K562 (cell line): ENCODE measurements around the gene SLC38A8. TPM values are rescaled to one million over a fixed set of nuclear protein-coding genes. Genes with fewer than 3 reads are reported as not detected.

Experiments
- BDP1 ChIP-seq: IDR thresholded peaks from 3 replicates; pipeline ENCODE4 v1.6.1; 2011; ENCODE audit not compliant: insufficient read length, insufficient read depth
- FOXM1 ChIP-seq, 2 experiments: fragments of 450-650 bp in 1 of 2; sonication (generic) in 1 of 2; formaldehyde crosslinking in 1 of 2; IDR thresholded peaks; 2 replicates each; pipeline versions ENCODE4 v1.6.1 to v1.9.0; 2017 to 2022; ENCODE audit warnings: low read depth in 2 of 2, mild to moderate bottlenecking in 2 of 2, missing genetic modification reagents in 1 of 2, moderate library complexity in 1 of 2
- MAX ChIP-seq: sonication (generic); formaldehyde crosslinking; IDR thresholded peaks from 2 replicates; pipeline ENCODE4 v1.9.0; 2022; ENCODE audit warnings: mild to moderate bottlenecking, missing genetic modification reagents
- RAD21 ChIP-seq, 2 experiments: fragments of 250-450 bp in 1 of 2; fragments of 450-650 bp in 1 of 2; sonication (Bioruptor Pico) in 1 of 2; formaldehyde crosslinking in 1 of 2; IDR thresholded peaks in 1 of 2; conservative IDR thresholded peaks in 1 of 2; 2 replicates each; pipeline versions ENCODE4 v1.4.0 to v1.8.0; 2020 to 2022; ENCODE audit warnings: mild to moderate bottlenecking in 2 of 2, moderate library complexity in 1 of 2
- polyA plus RNA-seq, 8 experiments: library from polyadenylated mRNA; depleted of rRNA in 4 of 8; stranded (reverse) in 5 of 8; unstranded in 3 of 8; fragments of >200 nt; fragmentation: Nextera tagmentation in 2 of 8; fragmentation: Illumina TruSeq in 1 of 8; extraction: Ambion mirVana in 2 of 8; extraction: Trizol in 1 of 8; gene quantifications; 2 replicates each; pipeline versions ENCODE4 v1.2.1 to v1.2.3, GENCODE V29; 2011 to 2014; ENCODE audit warnings: inconsistent platforms in 1 of 8, missing spikeins in 1 of 8
- total RNA-seq, 7 experiments: library from RNA; depleted of rRNA in 6 of 7; stranded (reverse); fragments of >200 nt in 6 of 7; fragmentation: Illumina TruSeq in 2 of 7; extraction: Trizol in 2 of 7; gene quantifications; 2 replicates each; pipeline versions ENCODE4 v1.2.1 to v1.2.3, GENCODE V29; 2011 to 2021; ENCODE audit warnings: low replicate concordance in 1 of 7
- TF ChIP-seq, protein P1 (sequence below): fragments of 200-600 bp; sonication (generic); IDR thresholded peaks from one replicate; pipeline ENCODE4 v1.6.1; 2012; ENCODE audit warnings: mild to moderate bottlenecking, low read depth, low read length, inconsistent platforms
- TF ChIP-seq, protein P2 (sequence below): IDR thresholded peaks from 2 replicates; pipeline ENCODE4 v1.6.1; 2011; ENCODE audit warnings: borderline replicate concordance, low read depth, mild to moderate bottlenecking, moderate library complexity, low read length; ENCODE audit not compliant: insufficient read depth, poor library complexity, severe bottlenecking
- TF ChIP-seq, protein P3 (sequence below): sonication (generic); formaldehyde crosslinking; IDR thresholded peaks from 2 replicates; pipeline ENCODE4 v1.9.0; 2022; ENCODE audit warnings: mild to moderate bottlenecking, missing genetic modification reagents

The SLC38A8 gene
- total and polyA plus RNA-seq, 9 of the 15 experiments (the other 6 are each of a cell fraction or from before 2014, with no cell fraction given), result 0.28 TPM; not detected in 8

GRCh38 chr16:84088695-84089395 lies 46.2 kb upstream of the SLC38A8 start (continued):
- TF ChIP-seq, protein P1, sequence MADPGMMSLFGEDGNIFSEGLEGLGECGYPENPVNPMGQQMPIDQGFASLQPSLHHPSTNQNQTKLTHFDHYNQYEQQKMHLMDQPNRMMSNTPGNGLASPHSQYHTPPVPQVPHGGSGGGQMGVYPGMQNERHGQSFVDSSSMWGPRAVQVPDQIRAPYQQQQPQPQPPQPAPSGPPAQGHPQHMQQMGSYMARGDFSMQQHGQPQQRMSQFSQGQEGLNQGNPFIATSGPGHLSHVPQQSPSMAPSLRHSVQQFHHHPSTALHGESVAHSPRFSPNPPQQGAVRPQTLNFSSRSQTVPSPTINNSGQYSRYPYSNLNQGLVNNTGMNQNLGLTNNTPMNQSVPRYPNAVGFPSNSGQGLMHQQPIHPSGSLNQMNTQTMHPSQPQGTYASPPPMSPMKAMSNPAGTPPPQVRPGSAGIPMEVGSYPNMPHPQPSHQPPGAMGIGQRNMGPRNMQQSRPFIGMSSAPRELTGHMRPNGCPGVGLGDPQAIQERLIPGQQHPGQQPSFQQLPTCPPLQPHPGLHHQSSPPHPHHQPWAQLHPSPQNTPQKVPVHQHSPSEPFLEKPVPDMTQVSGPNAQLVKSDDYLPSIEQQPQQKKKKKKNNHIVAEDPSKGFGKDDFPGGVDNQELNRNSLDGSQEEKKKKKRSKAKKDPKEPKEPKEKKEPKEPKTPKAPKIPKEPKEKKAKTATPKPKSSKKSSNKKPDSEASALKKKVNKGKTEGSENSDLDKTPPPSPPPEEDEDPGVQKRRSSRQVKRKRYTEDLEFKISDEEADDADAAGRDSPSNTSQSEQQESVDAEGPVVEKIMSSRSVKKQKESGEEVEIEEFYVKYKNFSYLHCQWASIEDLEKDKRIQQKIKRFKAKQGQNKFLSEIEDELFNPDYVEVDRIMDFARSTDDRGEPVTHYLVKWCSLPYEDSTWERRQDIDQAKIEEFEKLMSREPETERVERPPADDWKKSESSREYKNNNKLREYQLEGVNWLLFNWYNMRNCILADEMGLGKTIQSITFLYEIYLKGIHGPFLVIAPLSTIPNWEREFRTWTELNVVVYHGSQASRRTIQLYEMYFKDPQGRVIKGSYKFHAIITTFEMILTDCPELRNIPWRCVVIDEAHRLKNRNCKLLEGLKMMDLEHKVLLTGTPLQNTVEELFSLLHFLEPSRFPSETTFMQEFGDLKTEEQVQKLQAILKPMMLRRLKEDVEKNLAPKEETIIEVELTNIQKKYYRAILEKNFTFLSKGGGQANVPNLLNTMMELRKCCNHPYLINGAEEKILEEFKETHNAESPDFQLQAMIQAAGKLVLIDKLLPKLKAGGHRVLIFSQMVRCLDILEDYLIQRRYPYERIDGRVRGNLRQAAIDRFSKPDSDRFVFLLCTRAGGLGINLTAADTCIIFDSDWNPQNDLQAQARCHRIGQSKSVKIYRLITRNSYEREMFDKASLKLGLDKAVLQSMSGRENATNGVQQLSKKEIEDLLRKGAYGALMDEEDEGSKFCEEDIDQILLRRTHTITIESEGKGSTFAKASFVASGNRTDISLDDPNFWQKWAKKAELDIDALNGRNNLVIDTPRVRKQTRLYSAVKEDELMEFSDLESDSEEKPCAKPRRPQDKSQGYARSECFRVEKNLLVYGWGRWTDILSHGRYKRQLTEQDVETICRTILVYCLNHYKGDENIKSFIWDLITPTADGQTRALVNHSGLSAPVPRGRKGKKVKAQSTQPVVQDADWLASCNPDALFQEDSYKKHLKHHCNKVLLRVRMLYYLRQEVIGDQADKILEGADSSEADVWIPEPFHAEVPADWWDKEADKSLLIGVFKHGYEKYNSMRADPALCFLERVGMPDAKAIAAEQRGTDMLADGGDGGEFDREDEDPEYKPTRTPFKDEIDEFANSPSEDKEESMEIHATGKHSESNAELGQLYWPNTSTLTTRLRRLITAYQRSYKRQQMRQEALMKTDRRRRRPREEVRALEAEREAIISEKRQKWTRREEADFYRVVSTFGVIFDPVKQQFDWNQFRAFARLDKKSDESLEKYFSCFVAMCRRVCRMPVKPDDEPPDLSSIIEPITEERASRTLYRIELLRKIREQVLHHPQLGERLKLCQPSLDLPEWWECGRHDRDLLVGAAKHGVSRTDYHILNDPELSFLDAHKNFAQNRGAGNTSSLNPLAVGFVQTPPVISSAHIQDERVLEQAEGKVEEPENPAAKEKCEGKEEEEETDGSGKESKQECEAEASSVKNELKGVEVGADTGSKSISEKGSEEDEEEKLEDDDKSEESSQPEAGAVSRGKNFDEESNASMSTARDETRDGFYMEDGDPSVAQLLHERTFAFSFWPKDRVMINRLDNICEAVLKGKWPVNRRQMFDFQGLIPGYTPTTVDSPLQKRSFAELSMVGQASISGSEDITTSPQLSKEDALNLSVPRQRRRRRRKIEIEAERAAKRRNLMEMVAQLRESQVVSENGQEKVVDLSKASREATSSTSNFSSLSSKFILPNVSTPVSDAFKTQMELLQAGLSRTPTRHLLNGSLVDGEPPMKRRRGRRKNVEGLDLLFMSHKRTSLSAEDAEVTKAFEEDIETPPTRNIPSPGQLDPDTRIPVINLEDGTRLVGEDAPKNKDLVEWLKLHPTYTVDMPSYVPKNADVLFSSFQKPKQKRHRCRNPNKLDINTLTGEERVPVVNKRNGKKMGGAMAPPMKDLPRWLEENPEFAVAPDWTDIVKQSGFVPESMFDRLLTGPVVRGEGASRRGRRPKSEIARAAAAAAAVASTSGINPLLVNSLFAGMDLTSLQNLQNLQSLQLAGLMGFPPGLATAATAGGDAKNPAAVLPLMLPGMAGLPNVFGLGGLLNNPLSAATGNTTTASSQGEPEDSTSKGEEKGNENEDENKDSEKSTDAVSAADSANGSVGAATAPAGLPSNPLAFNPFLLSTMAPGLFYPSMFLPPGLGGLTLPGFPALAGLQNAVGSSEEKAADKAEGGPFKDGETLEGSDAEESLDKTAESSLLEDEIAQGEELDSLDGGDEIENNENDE, result no peak
- TF ChIP-seq, protein P2, sequence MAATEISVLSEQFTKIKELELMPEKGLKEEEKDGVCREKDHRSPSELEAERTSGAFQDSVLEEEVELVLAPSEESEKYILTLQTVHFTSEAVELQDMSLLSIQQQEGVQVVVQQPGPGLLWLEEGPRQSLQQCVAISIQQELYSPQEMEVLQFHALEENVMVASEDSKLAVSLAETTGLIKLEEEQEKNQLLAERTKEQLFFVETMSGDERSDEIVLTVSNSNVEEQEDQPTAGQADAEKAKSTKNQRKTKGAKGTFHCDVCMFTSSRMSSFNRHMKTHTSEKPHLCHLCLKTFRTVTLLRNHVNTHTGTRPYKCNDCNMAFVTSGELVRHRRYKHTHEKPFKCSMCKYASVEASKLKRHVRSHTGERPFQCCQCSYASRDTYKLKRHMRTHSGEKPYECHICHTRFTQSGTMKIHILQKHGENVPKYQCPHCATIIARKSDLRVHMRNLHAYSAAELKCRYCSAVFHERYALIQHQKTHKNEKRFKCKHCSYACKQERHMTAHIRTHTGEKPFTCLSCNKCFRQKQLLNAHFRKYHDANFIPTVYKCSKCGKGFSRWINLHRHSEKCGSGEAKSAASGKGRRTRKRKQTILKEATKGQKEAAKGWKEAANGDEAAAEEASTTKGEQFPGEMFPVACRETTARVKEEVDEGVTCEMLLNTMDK, result no peak
- TF ChIP-seq RAD21 (CRISPR knock-in tag; conservative IDR thresholded peaks at IDR 0.05 in 1 of 2, IDR thresholded peaks at IDR 0.05 in 1 of 2), result peak in 1 of 2 experiments; percentile 24; a peak in 1 of 4 replicates
- TF ChIP-seq FOXM1 (IDR thresholded peaks at IDR 0.05; ENCODE audit: low read depth), result no peak
- no peak for TF ChIP-seq FOXM1 (CRISPR knock-in tag; IDR thresholded peaks at IDR 0.05; ENCODE audit: low read depth)
- TF ChIP-seq, protein P3, sequence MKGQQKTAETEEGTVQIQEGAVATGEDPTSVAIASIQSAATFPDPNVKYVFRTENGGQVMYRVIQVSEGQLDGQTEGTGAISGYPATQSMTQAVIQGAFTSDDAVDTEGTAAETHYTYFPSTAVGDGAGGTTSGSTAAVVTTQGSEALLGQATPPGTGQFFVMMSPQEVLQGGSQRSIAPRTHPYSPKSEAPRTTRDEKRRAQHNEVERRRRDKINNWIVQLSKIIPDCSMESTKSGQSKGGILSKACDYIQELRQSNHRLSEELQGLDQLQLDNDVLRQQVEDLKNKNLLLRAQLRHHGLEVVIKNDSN (CRISPR knock-in tag), result peak; percentile 34; the same call in 1 of the 2 replicates
- 0 out of 2 replicates have a peak, but pooled peaks have one; percentile 28 for TF ChIP-seq MAX (CRISPR knock-in tag)
- TF ChIP-seq BDP1, result no peak
